GM18520 (cell line): ENCODE results near the gene TP73.

Experiments used
- ATAC-seq: cut with Tn5 transposase; IDR thresholded peaks from one replicate; pipeline ENCODE4 v1.9.1; 2021; ENCODE audit not compliant: unreplicated experiment

The TP73 gene

GRCh38 chr1:3633344-3634058 is 18.8 kb upstream of the TP73 start:
- ATAC-seq: no peak

- no peak for ATAC-seq
Observed at GRCh38 chr1:3634059-3634800, 18.1 kb upstream of the TP73 start.

GRCh38 chr1:3636080-3636479 is 16.2 kb upstream of the TP73 start:
- no peak for ATAC-seq

GRCh38 chr1:3636531-3636930 is 15.8 kb upstream of the TP73 start:
- ATAC-seq: no peak

- ATAC-seq: no peak
Observed at GRCh38 chr1:3638027-3638426, 14.3 kb upstream of the TP73 start.

GRCh38 chr1:3638676-3639075 is 13.6 kb upstream of the TP73 start:
- ATAC-seq: no peak

- no peak for ATAC-seq
Observed at GRCh38 chr1:3639397-3639911, 12.9 kb upstream of the TP73 start.

GRCh38 chr1:3640121-3640837 is 12.0 kb upstream of the TP73 start:
- no peak for ATAC-seq

GRCh38 chr1:3641046-3641760 is 11.1 kb upstream of the TP73 start:
- ATAC-seq: no peak

- ATAC-seq: no peak
Observed at GRCh38 chr1:3641816-3642215, 10.5 kb upstream of the TP73 start.

- ATAC-seq: no peak
Observed at GRCh38 chr1:3642919-3643675, 9.2 kb upstream of the TP73 start.

GRCh38 chr1:3644273-3644672 is 8.0 kb upstream of the TP73 start:
- no peak for ATAC-seq

GRCh38 chr1:3645247-3645646 is 7.1 kb upstream of the TP73 start:
- ATAC-seq: no peak

- ATAC-seq: no peak
Observed at GRCh38 chr1:3645666-3646355, 6.5 kb upstream of the TP73 start.

GRCh38 chr1:3646596-3646995 is 5.7 kb upstream of the TP73 start:
- ATAC-seq: no peak

- ATAC-seq: peak; percentile 77
Observed at GRCh38 chr1:3649342-3650247, 2.7 kb upstream of the TP73 start, which contains the start of gene WRAP73. Gene WRAP73, minus strand, starts transcription at chr1:3650103. Its CDS starts 104 bp downstream, at chr1:3649999.

- ATAC-seq: no peak
Observed at GRCh38 chr1:3650248-3651025, 1.9 kb upstream of the TP73 start.
